ENCODE measurements around the gene CDH2.

CDH2 gene

GRCh38 chr18:28039078-28039477 is 137.9 kb downstream of the CDH2 start:
- no peak for DNase-seq

GRCh38 chr18:28036488-28036887 is 140.4 kb downstream of the CDH2 start:
- no peak for DNase-seq

GRCh38 chr18:28034567-28034966 is 142.4 kb downstream of the CDH2 start:
- DNase-seq: no peak

DNA sequence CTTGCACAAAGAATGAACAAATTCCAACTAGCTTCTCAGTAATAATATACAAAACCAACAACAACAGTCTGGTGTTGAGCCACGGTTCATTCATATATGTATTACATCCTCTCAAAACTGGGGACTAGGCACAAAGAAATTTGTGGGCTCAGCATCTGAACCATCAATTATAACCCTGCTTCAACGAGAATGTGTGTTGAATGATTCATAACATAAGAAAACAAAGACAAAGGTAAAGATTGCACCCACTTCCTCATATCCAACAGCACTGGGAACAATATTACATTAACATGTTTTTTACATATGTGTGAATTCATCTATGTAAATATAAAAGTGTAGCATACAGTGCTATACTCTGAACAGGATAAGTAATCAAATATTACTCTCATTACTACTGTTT is 144.8 kb downstream of the CDH2 start:
- DNase-seq: no peak

GRCh38 chr18:28030458-28030857 is 146.5 kb downstream of the CDH2 start:
- DNase-seq: no peak

DNA sequence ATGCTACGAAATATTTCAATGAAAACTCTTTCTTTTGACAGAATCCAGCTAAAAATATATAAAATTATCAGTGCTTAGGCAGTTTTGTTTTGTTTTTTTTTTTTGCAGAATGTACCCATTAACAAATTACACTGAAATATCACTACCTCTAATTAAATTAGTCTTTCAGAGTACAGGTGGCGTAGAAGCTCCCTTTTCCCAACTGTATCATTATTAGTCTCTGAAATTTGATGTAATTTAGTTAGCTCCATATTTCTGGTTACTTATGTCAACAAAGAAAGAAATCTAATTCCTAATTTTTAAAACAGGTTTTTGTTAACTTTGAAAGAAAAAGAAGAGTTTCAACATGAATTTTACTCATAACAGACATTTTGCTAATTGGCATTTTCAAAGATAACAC is 149.2 kb downstream of the CDH2 start:
- no peak for DNase-seq

DNA sequence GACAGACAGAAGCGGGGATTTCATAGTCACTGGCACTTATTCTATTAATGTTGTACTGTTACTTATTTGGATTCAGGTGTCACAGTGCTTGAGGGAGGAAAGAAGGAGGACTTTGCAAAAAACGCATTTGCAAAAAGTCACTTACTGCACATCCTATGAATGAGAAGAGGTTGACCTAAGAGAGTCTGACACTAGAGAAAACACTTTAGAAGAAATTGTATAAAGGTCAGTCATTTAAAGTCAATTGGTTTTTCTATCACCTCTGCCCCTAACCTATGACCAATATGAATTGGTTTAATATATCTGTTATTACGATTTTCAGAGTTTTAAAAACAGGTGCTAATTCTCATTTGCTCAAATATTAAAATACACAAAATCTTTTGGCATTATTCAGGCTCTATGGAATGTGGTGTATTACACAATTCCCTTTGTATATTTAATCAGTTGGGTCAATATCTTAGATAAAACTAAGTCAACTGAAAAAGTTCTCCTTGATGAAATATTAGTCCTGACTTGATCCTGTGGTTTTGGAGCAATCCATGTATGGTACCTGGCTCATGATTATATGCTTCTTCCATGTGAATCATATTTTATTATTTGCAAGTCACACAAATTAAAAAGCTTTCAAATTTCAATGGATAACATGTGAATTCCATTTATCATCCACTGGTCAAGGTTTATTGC is 157.4 kb downstream of the CDH2 start:
- no peak for DNase-seq

DNA sequence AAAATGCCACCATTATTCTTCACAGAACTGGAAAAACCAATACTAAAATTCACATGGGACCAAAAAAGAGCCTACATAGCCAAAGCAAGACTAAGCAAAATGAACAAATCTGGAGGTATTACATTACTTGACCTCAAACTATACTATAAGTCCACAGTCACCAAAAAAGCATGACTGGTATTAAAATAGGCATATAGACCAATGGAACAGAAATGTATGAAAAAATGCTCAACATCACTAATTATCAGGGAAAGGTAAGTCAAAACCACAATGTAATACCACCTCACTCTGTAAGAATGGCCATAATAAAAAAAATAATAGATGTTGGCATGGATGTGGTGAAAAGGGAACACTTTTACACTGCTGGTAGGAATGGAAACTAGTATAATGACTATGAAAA is 158.6 kb downstream of the CDH2 start:
- DNase-seq: no peak

DNA sequence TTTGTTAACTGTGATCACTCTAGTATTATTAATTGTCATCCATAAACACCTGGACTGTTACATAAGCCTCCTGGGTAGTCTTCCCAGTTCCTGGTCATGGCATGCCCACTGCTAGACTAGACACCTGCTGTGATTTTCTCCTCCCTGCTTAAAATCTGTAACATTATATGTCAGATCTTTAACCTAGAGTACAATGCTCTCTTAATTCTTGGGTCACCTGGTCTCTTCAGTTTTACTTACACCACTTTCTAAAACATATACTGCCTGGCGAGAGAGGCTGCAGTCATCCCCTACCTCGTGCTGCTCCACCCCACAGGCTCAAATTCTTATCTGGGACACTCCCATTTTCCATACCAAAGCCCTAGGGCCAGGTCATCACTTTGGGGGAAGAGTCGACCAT is 161.3 kb downstream of the CDH2 start:
- no peak for DNase-seq

DNA sequence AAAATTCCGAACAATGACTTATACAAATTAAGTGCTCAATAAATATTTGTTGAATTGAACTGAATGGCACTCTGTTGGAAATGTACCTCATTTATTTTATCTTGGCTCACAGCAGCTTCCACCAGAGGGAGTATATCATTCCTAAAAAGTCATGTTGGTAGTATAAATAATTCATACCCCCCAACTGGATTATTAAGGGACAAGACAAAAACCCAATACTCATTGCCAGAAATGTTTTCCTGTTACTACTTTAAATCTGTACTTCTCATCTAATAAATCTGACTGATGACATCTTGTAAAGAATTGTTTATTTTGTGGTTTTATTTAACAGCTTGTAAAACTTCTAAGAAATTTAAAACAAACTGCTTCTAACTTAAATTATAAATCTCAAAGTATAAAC is 163.9 kb downstream of the CDH2 start:
- no peak for DNase-seq

DNA sequence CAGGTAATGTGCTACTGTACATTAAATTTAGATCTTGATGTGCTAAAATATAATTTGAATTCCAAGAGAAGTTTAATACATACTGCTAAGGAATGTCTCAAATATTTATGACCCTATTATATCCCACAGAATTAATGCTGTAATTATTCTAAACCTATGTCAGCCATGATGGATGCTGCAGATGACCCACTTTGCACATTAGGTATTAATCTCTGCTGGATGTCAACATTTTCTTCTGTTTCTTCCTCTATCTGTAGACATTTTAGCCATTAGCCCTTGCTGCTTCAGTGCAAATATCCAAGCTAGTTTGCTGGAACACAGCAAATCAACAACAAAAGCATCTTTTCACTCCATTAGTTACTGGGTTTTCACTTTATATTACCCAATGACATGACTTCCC is 164.6 kb downstream of the CDH2 start:
- DNase-seq: no peak

GRCh38 chr18:28009589-28009988 is 167.3 kb downstream of the CDH2 start:
- DNase-seq: no peak

GRCh38 chr18:28007841-28008240 is 169.1 kb downstream of the CDH2 start:
- DNase-seq: no peak

DNA sequence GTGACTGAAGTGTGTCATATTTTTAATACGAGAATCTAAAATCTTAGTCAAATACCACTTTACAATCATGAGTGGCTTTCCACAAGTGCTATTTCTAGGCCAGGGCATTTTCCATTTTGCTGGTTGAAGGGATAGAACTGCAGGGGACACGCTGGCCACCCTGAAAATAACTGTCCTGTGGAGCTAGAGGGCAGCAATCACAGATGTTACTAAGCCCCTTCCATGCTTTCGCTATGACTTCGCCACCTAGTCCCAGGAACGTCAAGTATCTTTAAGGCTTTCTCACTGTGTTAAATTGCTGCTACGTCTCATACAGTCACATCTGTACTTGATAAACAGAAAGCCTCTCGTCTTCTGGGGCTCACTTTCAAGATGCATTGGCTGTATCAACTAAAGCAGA is 171.8 kb downstream of the CDH2 start:
- DNase-seq: no peak

GRCh38 chr18:28004606-28005005 is 172.3 kb downstream of the CDH2 start:
- DNase-seq: no peak

DNA sequence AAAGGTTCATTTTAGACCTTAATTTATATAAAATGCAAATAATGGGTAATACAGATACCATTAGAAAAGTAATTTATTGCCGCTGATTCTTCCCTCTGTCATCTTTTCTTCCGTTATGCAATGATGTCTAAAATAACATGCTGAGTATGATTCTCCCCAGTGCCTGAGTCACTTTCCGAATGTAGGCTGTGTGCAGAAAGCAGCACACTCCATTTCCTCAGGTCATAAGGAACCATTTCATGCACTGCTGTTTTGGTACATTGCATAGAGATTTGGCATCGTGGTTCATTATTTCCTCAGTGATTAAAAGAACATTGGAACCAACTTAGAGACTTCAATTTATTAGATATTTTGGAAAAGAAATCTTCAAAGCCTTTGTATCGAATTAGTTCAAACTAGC is 173.5 kb downstream of the CDH2 start:
- no peak for DNase-seq

DNA sequence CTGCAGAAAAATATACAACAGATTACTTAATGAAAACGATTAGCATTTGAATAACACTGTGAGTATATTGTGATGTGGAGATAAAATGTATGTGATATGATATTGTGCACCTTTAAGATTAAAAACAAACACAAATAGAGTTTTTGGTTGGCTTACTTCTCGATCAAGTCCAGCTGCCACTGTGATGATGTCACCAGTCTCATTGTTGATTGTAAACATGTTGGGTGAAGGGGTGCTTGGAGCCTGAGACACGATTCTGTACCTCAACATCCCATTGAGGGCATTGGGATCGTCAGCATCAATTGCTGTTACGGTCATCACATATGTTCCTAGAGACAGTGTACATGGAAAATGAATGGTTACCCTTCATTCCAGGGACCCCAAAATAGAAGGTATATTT is 174.1 kb downstream of the CDH2 start:
- DNase-seq: no peak

DNA sequence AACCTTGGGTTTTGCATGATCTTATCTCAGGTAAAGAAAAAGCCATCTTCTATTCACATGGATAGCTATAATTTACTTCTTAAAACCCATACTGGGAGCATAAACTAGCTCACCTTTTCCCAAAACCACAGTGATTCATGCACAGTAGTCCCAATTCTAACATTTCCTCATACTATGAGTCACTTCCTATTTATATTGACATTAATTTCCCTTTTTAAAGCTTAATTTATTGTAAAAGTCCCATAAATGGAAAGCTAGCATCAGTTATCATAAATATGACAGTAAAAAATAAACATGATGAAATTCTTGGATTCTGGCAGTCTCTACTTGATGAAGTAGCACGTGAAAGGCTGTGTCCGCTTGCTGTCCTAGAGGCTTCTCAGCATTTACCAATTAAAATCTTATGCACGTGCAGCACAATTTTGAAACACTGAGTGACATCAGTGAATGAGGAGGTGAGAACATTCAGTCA is 180.1 kb downstream of the CDH2 start:
- DNase-seq: no peak

GRCh38 chr18:27995770-27996502 is 181.0 kb downstream of the CDH2 start:
- DNase-seq: no peak

DNA sequence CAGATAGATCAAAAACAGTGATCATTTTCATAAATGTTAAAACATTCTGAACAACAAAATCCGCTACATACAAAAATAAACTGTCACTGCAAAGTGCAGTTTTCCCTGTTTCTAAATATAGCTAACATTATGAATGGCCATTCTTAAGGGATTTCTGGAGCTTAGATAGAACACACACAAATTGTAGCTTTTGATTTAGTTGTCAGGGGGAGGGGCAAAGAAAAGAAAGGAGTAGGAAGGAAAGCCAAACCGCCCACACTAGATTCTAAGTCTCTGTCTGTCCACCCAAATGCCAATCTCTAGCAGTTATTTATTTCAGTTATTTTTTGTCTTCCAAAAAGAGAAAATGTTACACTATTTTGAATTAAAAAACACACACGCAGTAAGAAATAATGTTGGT is 182.4 kb downstream of the CDH2 start:
- no peak for DNase-seq

GRCh38 chr18:27991391-27991790 is 185.5 kb downstream of the CDH2 start:
- no peak for DNase-seq

DNA sequence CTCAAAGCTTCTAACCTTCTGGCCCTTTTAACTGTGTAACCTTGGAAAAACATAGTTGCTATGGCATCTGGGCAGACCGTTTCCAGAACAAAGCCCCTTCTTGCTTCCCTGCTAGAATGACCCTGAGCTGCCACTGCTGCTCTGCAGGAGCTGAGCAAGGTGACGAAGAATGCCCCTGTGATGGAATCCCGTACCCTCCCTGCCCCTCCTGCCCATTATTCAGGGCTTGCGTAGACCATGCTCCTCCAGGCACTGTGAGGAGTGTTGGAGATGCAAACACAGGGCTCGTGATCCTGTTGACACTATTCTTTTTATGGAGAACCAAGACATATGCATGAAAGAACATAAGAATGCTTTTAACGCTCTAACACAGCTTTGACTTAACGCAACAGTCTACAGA is 191.1 kb downstream of the CDH2 start:
- DNase-seq: no peak

- no peak for DNase-seq
These were observed 193.2 kb downstream of the CDH2 start for GRCh38 chr18:27983780-27984179.

- DNase-seq: no peak
These were observed 200.0 kb downstream of the CDH2 start for GRCh38 chr18:27976806-27977408.
